Osteocyte (in vitro differentiated cells): ENCODE measurements around the gene TDRKH. TPM values are rescaled to one million over a fixed set of nuclear protein-coding genes. Genes with fewer than 3 reads are reported as not detected.

Experiments
- DNase-seq: peaks from one replicate; pipeline ENCODE4 v3.0.0; 2021; ENCODE audit warnings: mixed read lengths; ENCODE audit not compliant: unreplicated experiment; ENCODE audit errors: extremely low spot score
- H3K27ac Mint-ChIP-seq: one replicate; pipeline ENCODE4 v1.8.0; 2021; ENCODE audit warnings: mild to moderate bottlenecking, mixed read lengths; ENCODE audit not compliant: unreplicated experiment
- H3K27me3 Mint-ChIP-seq: one replicate; pipeline ENCODE4 v1.8.0; 2021; ENCODE audit warnings: mixed read lengths; ENCODE audit not compliant: unreplicated experiment
- H3K36me3 Mint-ChIP-seq: one replicate; pipeline ENCODE4 v1.8.0; 2021; ENCODE audit warnings: mixed read lengths; ENCODE audit not compliant: unreplicated experiment
- H3K4me1 Mint-ChIP-seq: one replicate; pipeline ENCODE4 v1.8.0; 2021; ENCODE audit warnings: mixed read lengths; ENCODE audit not compliant: unreplicated experiment
- H3K4me3 Mint-ChIP-seq: one replicate; pipeline ENCODE4 v1.8.0; 2021; ENCODE audit warnings: mild to moderate bottlenecking, moderate library complexity, mixed read lengths; ENCODE audit not compliant: unreplicated experiment
- H3K9me3 Mint-ChIP-seq: one replicate; pipeline ENCODE4 v1.8.0; 2021; ENCODE audit warnings: mixed read lengths; ENCODE audit not compliant: unreplicated experiment
- CTCF ChIP-seq: fragments of 200-600 bp; sonication (generic); IDR thresholded peaks from 2 replicates; pipeline ENCODE4 v1.5.0; 2021; ENCODE audit warnings: antibody characterized with exemption, mild to moderate bottlenecking, moderate library complexity
- total RNA-seq: library from RNA; stranded (reverse); gene quantifications from 2 replicates; pipeline ENCODE4 v1.2.1, GENCODE V29; 2021

The TDRKH gene
- total RNA-seq, 1 donor from 2014 or later, result 3.6 TPM

- DNase-seq, result peak; percentile 81
- H3K9me3 Mint-ChIP-seq, result no peaks in the 10 kb centered on the region
- peaks cover 65% of the 10 kb centered on the region for H3K27me3 Mint-ChIP-seq
- TF ChIP-seq CTCF, result no peak
- no peak overlapping the region for H3K4me3 Mint-ChIP-seq
- H3K36me3 Mint-ChIP-seq, result no peaks in the 10 kb centered on the region
- no peak overlapping the region for H3K27ac Mint-ChIP-seq
- no peaks in the 10 kb centered on the region for H3K4me1 Mint-ChIP-seq
Observed at GRCh38 chr1:151806170-151806569, 15.9 kb upstream of the TDRKH start.

DNA sequence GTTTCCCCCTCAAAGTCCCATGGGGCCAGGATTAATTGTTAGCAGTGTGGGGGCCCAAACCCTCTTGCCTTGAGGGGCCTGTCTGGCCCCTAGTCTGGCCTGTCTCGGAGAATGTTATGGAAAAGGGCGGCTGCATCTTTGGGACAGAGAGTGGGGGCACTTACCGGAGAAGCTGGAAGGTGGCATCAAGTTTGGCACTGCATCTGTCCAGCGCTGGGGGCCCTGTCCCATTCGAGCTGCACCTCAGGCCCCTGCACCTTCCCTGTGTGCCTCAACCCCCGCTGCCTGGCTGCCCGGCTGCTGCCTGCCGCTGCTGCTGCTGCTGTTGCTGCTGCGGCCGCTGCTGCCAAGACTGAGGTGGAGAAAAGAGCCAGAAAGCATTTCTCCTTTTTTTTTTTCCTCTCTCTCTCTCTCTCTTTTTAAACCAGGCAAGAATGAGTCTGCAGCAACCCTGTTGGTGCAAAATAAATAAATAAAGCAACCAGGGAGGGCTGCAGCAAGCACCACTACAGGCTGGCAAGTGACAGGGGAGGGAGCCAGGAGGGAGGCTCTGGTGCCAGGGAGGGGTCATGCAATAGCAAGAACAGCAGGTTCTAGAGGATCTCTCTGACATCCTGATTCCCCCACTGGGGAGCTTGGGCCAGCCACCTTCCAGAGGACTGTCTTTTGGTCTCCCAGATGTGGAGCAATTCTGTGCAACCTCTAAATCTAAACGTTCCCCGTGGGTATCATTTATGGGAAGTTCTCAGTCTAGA is 14.9 kb upstream of the TDRKH start, which contains the start of gene LINGO4:
TSS of gene LINGO4 (minus strand) at position 354 of the 755 bp plus-strand sequence. CDS start 2,715 bp downstream, outside the sequence.
- Mint-ChIP-seq H3K4me3 (no peak within 1 kb of the TSS), H3K9me3 (no peaks in the 10 kb centered on the region), H3K27ac (no peak within 1 kb of the TSS), H3K4me1 (no peaks in the 10 kb centered on the region), H3K27me3 (peaks cover 67% of the 10 kb centered on the region), H3K36me3 (no peaks in the 10 kb centered on the region)
- TF ChIP-seq CTCF, result no peak
- DNase-seq, result no peak

DNA sequence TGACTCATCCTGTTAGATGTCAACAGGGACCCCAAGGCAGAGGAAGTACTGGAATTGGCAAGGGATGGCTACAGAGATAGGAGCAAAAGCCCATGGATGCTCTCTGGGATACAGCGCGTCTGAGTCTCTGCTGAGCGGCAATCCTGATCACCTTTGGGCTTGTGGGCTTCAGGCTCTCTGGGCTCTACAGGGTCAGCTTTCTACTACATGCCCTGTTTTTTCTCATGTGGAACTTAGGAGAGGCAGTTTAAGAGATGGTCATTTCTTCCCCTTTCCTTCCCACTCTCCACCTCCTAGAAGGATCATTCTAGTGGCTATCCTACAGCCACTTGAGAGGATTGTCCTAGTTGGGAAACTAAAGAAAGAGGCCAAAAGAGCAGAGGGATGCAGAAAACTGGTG is 13.6 kb upstream of the TDRKH start:
- no peak for TF ChIP-seq CTCF
- Mint-ChIP-seq H3K36me3 (no peaks in the 10 kb centered on the region), H3K4me1 (no peaks in the 10 kb centered on the region), H3K4me3 (no peak overlapping the region), H3K9me3 (no peaks in the 10 kb centered on the region), H3K27ac (no peak overlapping the region), H3K27me3 (peaks cover 75% of the 10 kb centered on the region)
- no peak for DNase-seq

- Mint-ChIP-seq H3K9me3 (no peaks in the 10 kb centered on the region), H3K36me3 (no peaks in the 10 kb centered on the region), H3K4me1 (no peaks in the 10 kb centered on the region), H3K27me3 (peaks cover 73% of the 10 kb centered on the region), H3K4me3 (no peak overlapping the region), H3K27ac (no peak overlapping the region)
- no peak for TF ChIP-seq CTCF
- DNase-seq, result no peak
Observed at GRCh38 chr1:151803164-151803563, 12.9 kb upstream of the TDRKH start.

GRCh38 chr1:151802372-151802771 is 12.1 kb upstream of the TDRKH start:
- H3K27me3 Mint-ChIP-seq, result peaks cover 65% of the 10 kb centered on the region
- no peaks in the 10 kb centered on the region for H3K4me1 Mint-ChIP-seq
- no peak for TF ChIP-seq CTCF
- H3K36me3 Mint-ChIP-seq, result no peaks in the 10 kb centered on the region
- no peak overlapping the region for H3K4me3 Mint-ChIP-seq
- no peak overlapping the region for H3K27ac Mint-ChIP-seq
- DNase-seq, result peak; percentile 82
- no peaks in the 10 kb centered on the region for H3K9me3 Mint-ChIP-seq
